Measurements from ENCODE around the gene ZNF442.
"Not testable (repeated sequence)": the region's sequence is repeated elsewhere in the genome, so short reads cannot be mapped to it uniquely, and the experiment has no call there.

Gene ZNF442

DNA sequence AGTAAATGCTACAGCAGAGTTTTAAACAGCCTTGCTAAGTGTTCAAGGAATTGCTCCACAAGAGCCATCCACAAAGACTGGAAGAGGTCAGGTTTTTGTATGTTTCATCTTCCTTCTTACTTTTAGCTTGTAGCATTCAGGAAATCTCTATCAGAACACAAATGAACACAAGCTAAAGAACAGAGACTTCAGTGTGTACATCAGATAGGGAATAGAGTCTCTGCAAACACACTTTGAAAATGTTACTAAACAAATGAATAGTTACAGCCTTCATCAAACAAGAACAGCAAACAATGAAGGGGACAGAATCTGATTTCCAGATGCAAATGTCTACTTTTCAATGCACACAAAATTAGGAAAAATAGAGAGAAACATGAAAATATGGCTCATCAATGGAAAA lies 39.8 kb downstream of the ZNF442 start:
- no peak for DNase-seq

DNA sequence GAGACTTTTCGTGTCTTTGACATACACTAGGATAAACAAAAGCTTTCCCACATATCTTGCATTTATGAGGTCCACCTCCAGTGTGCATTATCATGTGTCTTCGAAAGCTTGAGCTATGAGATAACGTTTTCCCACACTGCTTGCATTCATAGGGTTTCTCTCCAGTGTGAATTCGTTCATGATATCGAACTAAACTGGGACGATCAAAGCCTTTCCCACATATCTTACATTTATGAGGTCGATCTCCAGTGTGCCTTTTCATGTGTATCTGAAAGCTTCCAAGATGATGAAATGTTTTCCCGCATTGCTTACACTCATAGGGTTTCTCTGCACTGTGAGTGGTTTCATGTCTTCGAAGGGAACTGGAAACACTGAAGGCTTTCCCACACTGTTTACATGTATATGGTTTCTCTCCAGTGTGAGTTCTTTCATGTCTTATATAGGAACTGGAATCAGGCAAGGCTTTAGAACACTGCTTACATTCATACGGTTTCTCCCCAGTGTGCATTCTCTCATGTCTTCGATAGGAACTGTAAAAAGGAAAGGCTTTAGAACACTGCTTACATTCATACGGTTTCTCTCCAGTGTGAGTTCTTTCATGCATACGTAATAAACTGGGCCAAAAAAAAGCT lies 46.6 kb downstream of the ZNF442 start:
- DNase-seq, result no peak

GRCh38 chr19:12314553-12314952 lies 50.9 kb downstream of the ZNF442 start:
- no peak for DNase-seq

DNA sequence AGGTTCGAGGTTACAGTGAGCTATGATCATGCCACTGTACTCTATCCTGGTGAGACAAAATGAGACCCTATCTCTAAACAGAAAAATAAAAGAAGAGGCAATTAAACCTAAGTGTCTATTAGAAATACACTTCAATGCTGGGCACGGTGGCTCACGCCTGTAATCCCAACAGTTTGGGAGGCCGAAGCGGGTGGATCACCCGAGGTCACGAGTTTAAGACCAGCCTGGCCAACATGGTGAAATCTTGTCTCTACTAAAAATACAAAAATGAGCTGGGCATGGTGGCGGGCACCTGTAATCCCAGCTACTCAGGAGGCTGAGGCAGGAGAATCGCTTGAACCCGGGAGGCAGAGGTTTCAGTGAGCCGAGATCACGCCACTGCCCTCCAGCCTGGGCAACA lies 56.6 kb downstream of the ZNF442 start:
- DNase-seq, result not testable (repeated sequence)
